IgD-negative memory B cell (primary cell): ENCODE measurements around the gene SPATA13. TPM values are rescaled to one million over a fixed set of nuclear protein-coding genes. Genes with fewer than 3 reads are reported as not detected.

Source experiments
- H3K27ac Mint-ChIP-seq, 3 donors: one replicate each; pipeline ENCODE4 v1.8.0; 2020 to 2022; ENCODE audit warnings: mild to moderate bottlenecking in 3 of 3, mixed read lengths in 3 of 3, moderate library complexity in 1 of 3
- H3K27me3 Mint-ChIP-seq: one replicate; pipeline ENCODE4 v1.8.0; 2021; ENCODE audit warnings: mixed read lengths
- H3K36me3 Mint-ChIP-seq: one replicate; pipeline ENCODE4 v1.8.0; 2020; ENCODE audit warnings: mild to moderate bottlenecking, mixed read lengths
- H3K4me1 Mint-ChIP-seq, 3 donors: one replicate each; pipeline ENCODE4 v1.8.0; 2020 to 2022; ENCODE audit warnings: mixed read lengths in 3 of 3, mild to moderate bottlenecking in 1 of 3
- H3K4me3 Mint-ChIP-seq, 4 donors: one replicate each; pipeline ENCODE4 v1.8.0; 2020 to 2022; ENCODE audit warnings: mild to moderate bottlenecking in 4 of 4, mixed read lengths in 4 of 4, moderate library complexity in 3 of 4
- H3K9me3 Mint-ChIP-seq, 3 donors: one replicate each; pipeline ENCODE4 v1.8.0; 2020 to 2021; ENCODE audit warnings: mixed read lengths in 3 of 3, mild to moderate bottlenecking in 1 of 3
- polyA plus RNA-seq: library from polyadenylated mRNA; unstranded; fragments of 300-500 nt; fragmentation: Illumina TruSeq; gene quantifications from one replicate; pipeline ENCODE4 v1.2.3, GENCODE V29; 2021

SPATA13 gene
- polyA plus RNA-seq, 1 donor from 2014 or later = 15.6 TPM

GRCh38 chr13:24131749-24132148 lies 28.8 kb upstream of the SPATA13 start:
- peaks cover 2 to 11% (median 11%) of the 10 kb centered on the region in 3 donors for H3K9me3 Mint-ChIP-seq
- H3K4me3 Mint-ChIP-seq = no peak overlapping the region
- H3K27me3 Mint-ChIP-seq = peaks cover 12% of the 10 kb centered on the region
- H3K36me3 Mint-ChIP-seq = peaks cover 2% of the 10 kb centered on the region
- peaks cover 0 to 1% (median 0%) of the 10 kb centered on the region in 3 donors for H3K4me1 Mint-ChIP-seq
- no peak overlapping the region for H3K27ac Mint-ChIP-seq

GRCh38 chr13:24133021-24133795 lies 27.3 kb upstream of the SPATA13 start:
- Mint-ChIP-seq H3K36me3 (peaks cover 2% of the 10 kb centered on the region), H3K4me1 (no peaks in the 10 kb centered on the region), H3K27ac (no peak overlapping the region)

GRCh38 chr13:24134231-24134630 lies 26.3 kb upstream of the SPATA13 start:
- Mint-ChIP-seq H3K36me3 (peaks cover 2% of the 10 kb centered on the region), H3K9me3 (peaks cover 2 to 11% (median 11%) of the 10 kb centered on the region in 3 donors), H3K4me1 (no peaks in the 10 kb centered on the region), H3K27me3 (peaks cover 6% of the 10 kb centered on the region), H3K4me3 (no peak overlapping the region), H3K27ac (no peak overlapping the region)

More at GRCh38 chr13:24133021-24133795, 27.3 kb upstream of the SPATA13 start:
- H3K4me3 Mint-ChIP-seq = no peak overlapping the region
- peaks cover 6% of the 10 kb centered on the region for H3K27me3 Mint-ChIP-seq
- H3K9me3 Mint-ChIP-seq = peaks cover 2 to 11% (median 11%) of the 10 kb centered on the region in 3 donors

GRCh38 chr13:24134757-24135156 lies 25.8 kb upstream of the SPATA13 start:
- Mint-ChIP-seq H3K9me3 (peaks cover 2 to 11% (median 11%) of the 10 kb centered on the region in 3 donors), H3K27ac (no peak overlapping the region), H3K4me1 (no peaks in the 10 kb centered on the region), H3K36me3 (peaks cover 2% of the 10 kb centered on the region), H3K27me3 (peaks cover 6% of the 10 kb centered on the region), H3K4me3 (no peak overlapping the region)

GRCh38 chr13:24135674-24136300 lies 24.7 kb upstream of the SPATA13 start:
- Mint-ChIP-seq H3K36me3 (no peaks in the 10 kb centered on the region), H3K4me3 (no peak overlapping the region)

GRCh38 chr13:24138911-24139310 lies 21.6 kb upstream of the SPATA13 start:
- no peak overlapping the region for H3K4me3 Mint-ChIP-seq
- no peaks in the 10 kb centered on the region for H3K9me3 Mint-ChIP-seq
- H3K36me3 Mint-ChIP-seq = no peaks in the 10 kb centered on the region
- H3K27ac Mint-ChIP-seq = no peak overlapping the region
- H3K4me1 Mint-ChIP-seq = peaks cover 0 to 2% (median 1%) of the 10 kb centered on the region in 3 donors
- peaks cover 1% of the 10 kb centered on the region for H3K27me3 Mint-ChIP-seq

More at GRCh38 chr13:24135674-24136300, 24.7 kb upstream of the SPATA13 start:
- peaks cover 2 to 11% (median 11%) of the 10 kb centered on the region in 3 donors for H3K9me3 Mint-ChIP-seq
- no peak overlapping the region for H3K27ac Mint-ChIP-seq
- peaks cover 0 to 2% (median 1%) of the 10 kb centered on the region in 3 donors for H3K4me1 Mint-ChIP-seq
- H3K27me3 Mint-ChIP-seq = peaks cover 6% of the 10 kb centered on the region

- peaks cover 3% of the 10 kb centered on the region for H3K27me3 Mint-ChIP-seq
- no peak overlapping the region for H3K27ac Mint-ChIP-seq
- no peaks in the 10 kb centered on the region for H3K9me3 Mint-ChIP-seq
- no peak overlapping the region for H3K4me3 Mint-ChIP-seq
- H3K4me1 Mint-ChIP-seq = peaks cover 0 to 3% (median 2%) of the 10 kb centered on the region in 3 donors
- no peaks in the 10 kb centered on the region for H3K36me3 Mint-ChIP-seq
Measured at GRCh38 chr13:24141333-24141910, 19.1 kb upstream of the SPATA13 start.

GRCh38 chr13:24142453-24142852 lies 18.1 kb upstream of the SPATA13 start:
- Mint-ChIP-seq H3K27me3 (peaks cover 3% of the 10 kb centered on the region), H3K4me3 (no peak overlapping the region), H3K4me1 (peaks cover 0 to 3% (median 2%) of the 10 kb centered on the region in 3 donors), H3K27ac (no peak overlapping the region), H3K36me3 (no peaks in the 10 kb centered on the region), H3K9me3 (no peaks in the 10 kb centered on the region)

- Mint-ChIP-seq H3K27me3 (peaks cover 3% of the 10 kb centered on the region), H3K9me3 (no peaks in the 10 kb centered on the region), H3K4me3 (no peak overlapping the region), H3K36me3 (no peaks in the 10 kb centered on the region), H3K27ac (no peak overlapping the region), H3K4me1 (peaks cover 0 to 3% (median 2%) of the 10 kb centered on the region in 3 donors)
Measured at GRCh38 chr13:24142886-24143285, 17.6 kb upstream of the SPATA13 start.

- Mint-ChIP-seq H3K4me3 (no peak overlapping the region), H3K27ac (peak overlapping the region in 1 of 3 donors; percentile 14), H3K9me3 (no peaks in the 10 kb centered on the region), H3K27me3 (peaks cover 16% of the 10 kb centered on the region), H3K36me3 (no peaks in the 10 kb centered on the region), H3K4me1 (peaks cover 0 to 2% (median 0%) of the 10 kb centered on the region in 3 donors)
Measured at GRCh38 chr13:24145240-24145639, 15.3 kb upstream of the SPATA13 start.

- Mint-ChIP-seq H3K4me1 (peaks cover 0 to 2% (median 0%) of the 10 kb centered on the region in 3 donors), H3K27me3 (peaks cover 16% of the 10 kb centered on the region), H3K36me3 (no peaks in the 10 kb centered on the region)
Measured at GRCh38 chr13:24145674-24146073, 14.8 kb upstream of the SPATA13 start.

GRCh38 chr13:24146961-24147569 lies 13.5 kb upstream of the SPATA13 start:
- Mint-ChIP-seq H3K27ac (no peak overlapping the region), H3K27me3 (peaks cover 16% of the 10 kb centered on the region), H3K36me3 (no peaks in the 10 kb centered on the region), H3K4me3 (no peak overlapping the region), H3K9me3 (no peaks in the 10 kb centered on the region), H3K4me1 (peaks cover 0 to 2% (median 0%) of the 10 kb centered on the region in 3 donors)

More at GRCh38 chr13:24145674-24146073, 14.8 kb upstream of the SPATA13 start:
- Mint-ChIP-seq H3K9me3 (no peaks in the 10 kb centered on the region), H3K27ac (no peak overlapping the region), H3K4me3 (no peak overlapping the region)

GRCh38 chr13:24147570-24147963 lies 13.0 kb upstream of the SPATA13 start:
- H3K4me3 Mint-ChIP-seq = no peak overlapping the region
- no peak overlapping the region for H3K27ac Mint-ChIP-seq
- peaks cover 0 to 2% (median 0%) of the 10 kb centered on the region in 3 donors for H3K4me1 Mint-ChIP-seq
- peaks cover 16% of the 10 kb centered on the region for H3K27me3 Mint-ChIP-seq
- H3K9me3 Mint-ChIP-seq = no peaks in the 10 kb centered on the region
- no peaks in the 10 kb centered on the region for H3K36me3 Mint-ChIP-seq

GRCh38 chr13:24148414-24149235 lies 11.9 kb upstream of the SPATA13 start:
- Mint-ChIP-seq H3K4me3 (no peak overlapping the region), H3K27ac (no peak overlapping the region), H3K4me1 (peaks cover 0 to 2% (median 0%) of the 10 kb centered on the region in 3 donors), H3K27me3 (peaks cover 17% of the 10 kb centered on the region), H3K36me3 (no peaks in the 10 kb centered on the region), H3K9me3 (no peaks in the 10 kb centered on the region)
